ENCODE measurements around the gene CCNB2.

DNA sequence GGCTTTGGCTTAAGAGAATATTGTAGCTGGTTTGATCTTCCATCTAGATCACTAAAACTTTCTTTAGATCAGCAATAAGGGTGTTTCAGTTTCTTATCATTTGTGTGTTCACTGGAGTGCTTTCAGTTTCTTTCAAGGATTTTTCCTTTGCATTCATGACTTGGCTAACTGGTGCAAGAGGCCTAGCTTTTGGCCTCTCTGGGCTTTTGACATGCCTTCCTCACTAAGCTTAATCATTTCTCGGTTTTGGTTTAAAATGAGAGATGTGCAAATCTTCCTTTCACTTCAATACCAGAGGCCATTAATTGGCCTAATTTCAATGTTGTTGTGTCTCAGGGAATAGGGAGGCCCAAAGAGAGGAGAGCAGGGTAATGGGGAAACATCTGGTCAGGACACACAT lies 30.3 kb upstream of the CCNB2 start:
- TF ChIP-seq, protein P1, sequence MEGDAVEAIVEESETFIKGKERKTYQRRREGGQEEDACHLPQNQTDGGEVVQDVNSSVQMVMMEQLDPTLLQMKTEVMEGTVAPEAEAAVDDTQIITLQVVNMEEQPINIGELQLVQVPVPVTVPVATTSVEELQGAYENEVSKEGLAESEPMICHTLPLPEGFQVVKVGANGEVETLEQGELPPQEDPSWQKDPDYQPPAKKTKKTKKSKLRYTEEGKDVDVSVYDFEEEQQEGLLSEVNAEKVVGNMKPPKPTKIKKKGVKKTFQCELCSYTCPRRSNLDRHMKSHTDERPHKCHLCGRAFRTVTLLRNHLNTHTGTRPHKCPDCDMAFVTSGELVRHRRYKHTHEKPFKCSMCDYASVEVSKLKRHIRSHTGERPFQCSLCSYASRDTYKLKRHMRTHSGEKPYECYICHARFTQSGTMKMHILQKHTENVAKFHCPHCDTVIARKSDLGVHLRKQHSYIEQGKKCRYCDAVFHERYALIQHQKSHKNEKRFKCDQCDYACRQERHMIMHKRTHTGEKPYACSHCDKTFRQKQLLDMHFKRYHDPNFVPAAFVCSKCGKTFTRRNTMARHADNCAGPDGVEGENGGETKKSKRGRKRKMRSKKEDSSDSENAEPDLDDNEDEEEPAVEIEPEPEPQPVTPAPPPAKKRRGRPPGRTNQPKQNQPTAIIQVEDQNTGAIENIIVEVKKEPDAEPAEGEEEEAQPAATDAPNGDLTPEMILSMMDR (IDR thresholded peaks at IDR 0.05; ENCODE audit: poor library complexity, severe bottlenecking): no peak
- TF ChIP-seq EP300 (conservative IDR thresholded peaks at IDR 0.05; ENCODE audit: poor library complexity, severe bottlenecking) (no peak), RAD21 (conservative IDR thresholded peaks at IDR 0.05) (no peak), EZH2 (IDR thresholded peaks at IDR 0.05; ENCODE audit: borderline replicate concordance, insufficient read depth, low read length, poor library complexity, severe bottlenecking) (no peak), SMC3 (conservative IDR thresholded peaks at IDR 0.05; ENCODE audit: poor library complexity) (no peak), POLR2AphosphoS5 (IDR thresholded peaks at IDR 0.05) (no peak)
- TF ChIP-seq, protein P2, sequence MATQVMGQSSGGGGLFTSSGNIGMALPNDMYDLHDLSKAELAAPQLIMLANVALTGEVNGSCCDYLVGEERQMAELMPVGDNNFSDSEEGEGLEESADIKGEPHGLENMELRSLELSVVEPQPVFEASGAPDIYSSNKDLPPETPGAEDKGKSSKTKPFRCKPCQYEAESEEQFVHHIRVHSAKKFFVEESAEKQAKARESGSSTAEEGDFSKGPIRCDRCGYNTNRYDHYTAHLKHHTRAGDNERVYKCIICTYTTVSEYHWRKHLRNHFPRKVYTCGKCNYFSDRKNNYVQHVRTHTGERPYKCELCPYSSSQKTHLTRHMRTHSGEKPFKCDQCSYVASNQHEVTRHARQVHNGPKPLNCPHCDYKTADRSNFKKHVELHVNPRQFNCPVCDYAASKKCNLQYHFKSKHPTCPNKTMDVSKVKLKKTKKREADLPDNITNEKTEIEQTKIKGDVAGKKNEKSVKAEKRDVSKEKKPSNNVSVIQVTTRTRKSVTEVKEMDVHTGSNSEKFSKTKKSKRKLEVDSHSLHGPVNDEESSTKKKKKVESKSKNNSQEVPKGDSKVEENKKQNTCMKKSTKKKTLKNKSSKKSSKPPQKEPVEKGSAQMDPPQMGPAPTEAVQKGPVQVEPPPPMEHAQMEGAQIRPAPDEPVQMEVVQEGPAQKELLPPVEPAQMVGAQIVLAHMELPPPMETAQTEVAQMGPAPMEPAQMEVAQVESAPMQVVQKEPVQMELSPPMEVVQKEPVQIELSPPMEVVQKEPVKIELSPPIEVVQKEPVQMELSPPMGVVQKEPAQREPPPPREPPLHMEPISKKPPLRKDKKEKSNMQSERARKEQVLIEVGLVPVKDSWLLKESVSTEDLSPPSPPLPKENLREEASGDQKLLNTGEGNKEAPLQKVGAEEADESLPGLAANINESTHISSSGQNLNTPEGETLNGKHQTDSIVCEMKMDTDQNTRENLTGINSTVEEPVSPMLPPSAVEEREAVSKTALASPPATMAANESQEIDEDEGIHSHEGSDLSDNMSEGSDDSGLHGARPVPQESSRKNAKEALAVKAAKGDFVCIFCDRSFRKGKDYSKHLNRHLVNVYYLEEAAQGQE (IDR thresholded peaks at IDR 0.05; ENCODE audit: borderline replicate concordance): no peak

Data from neural cell (in vitro differentiated cells).